ENCODE results near the gene GSX2. TPM values are rescaled to one million over a fixed set of nuclear protein-coding genes. Genes with fewer than 3 reads are reported as not detected.

Gene GSX2
- total and polyA plus RNA-seq, 11 donors, result 0.04 TPM; not detected in 10

DNA sequence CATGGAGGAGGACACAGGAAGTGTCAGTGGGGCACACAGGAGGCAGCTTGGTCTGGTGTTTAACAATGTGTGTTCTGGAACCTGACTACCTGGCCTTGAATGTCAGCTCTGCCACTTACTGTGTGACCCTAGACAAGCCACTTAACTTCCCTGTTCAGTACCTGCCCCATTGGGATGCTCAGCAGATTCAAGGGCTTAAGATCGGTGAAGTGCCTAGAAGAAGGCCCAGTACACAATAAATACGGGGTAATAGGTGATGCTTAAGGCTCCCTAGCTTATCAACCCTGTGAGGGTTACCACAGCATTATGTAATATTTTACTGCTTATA is 33.9 kb upstream of the GSX2 start:
- DNase-seq (no peak), ATAC-seq (no peak)
- 89 to 93% (median 91%) methylated on average over 2 of the region's 2 CpGs for WGBS, 4 donors
- H3K27me3 ChIP-seq, result no peaks in the 10 kb centered on the region
- TF ChIP-seq, protein P1, sequence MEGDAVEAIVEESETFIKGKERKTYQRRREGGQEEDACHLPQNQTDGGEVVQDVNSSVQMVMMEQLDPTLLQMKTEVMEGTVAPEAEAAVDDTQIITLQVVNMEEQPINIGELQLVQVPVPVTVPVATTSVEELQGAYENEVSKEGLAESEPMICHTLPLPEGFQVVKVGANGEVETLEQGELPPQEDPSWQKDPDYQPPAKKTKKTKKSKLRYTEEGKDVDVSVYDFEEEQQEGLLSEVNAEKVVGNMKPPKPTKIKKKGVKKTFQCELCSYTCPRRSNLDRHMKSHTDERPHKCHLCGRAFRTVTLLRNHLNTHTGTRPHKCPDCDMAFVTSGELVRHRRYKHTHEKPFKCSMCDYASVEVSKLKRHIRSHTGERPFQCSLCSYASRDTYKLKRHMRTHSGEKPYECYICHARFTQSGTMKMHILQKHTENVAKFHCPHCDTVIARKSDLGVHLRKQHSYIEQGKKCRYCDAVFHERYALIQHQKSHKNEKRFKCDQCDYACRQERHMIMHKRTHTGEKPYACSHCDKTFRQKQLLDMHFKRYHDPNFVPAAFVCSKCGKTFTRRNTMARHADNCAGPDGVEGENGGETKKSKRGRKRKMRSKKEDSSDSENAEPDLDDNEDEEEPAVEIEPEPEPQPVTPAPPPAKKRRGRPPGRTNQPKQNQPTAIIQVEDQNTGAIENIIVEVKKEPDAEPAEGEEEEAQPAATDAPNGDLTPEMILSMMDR (IDR thresholded peaks at IDR 0.05), result no peak
- no peak for TF ChIP-seq POLR2A (IDR thresholded peaks at IDR 0.05)
- H3K27ac ChIP-seq, result peak overlapping the region; percentile 85 to 97 (median 94)
- no peak overlapping the region for H3K4me3 ChIP-seq
- H3K9me3 ChIP-seq, result peaks cover 0 to 10% (median 0%) of the 10 kb centered on the region in 12 donors
- intact Hi-C loops (cut with DNase I), result loop anchor here in 5 of 10 donors (5.0 to 10.0 kb wide), 4 partner anchors 149 to 361 kb away; partner anchors contain the start of gene PDGFRA (in 1 of the 5)
- no peaks in the 10 kb centered on the region for H3K36me3 ChIP-seq
- peaks cover 0 to 50% (median 39%) of the 10 kb centered on the region in 12 donors for H3K4me1 ChIP-seq

- Histone ChIP-seq H3K27ac (peak overlapping the region; percentile 37 to 97 (median 94)), H3K36me3 (no peaks in the 10 kb centered on the region), H3K4me1 (peaks cover 0 to 44% (median 32%) of the 10 kb centered on the region in 12 donors), H3K4me3 (no peak overlapping the region), H3K27me3 (no peaks in the 10 kb centered on the region), H3K9me3 (peaks cover 0 to 10% (median 0%) of the 10 kb centered on the region in 12 donors)
- ATAC-seq (peak; percentile 12 to 43 (median 19)), DNase-seq (peak in 1 of 5 donors; percentile 23)
- intact Hi-C loops (cut with DNase I), result loop anchor here in 5 of 10 donors (5.0 to 10.0 kb wide), 4 partner anchors 148 to 362 kb away; partner anchors contain the start of gene PDGFRA (in 1 of the 5)
- WGBS, 4 donors, result 38 to 47% (median 44%) methylated on average over 2 of the region's 2 CpGs
- TF ChIP-seq, protein P1 (IDR thresholded peaks at IDR 0.05), result no peak
- TF ChIP-seq POLR2A (IDR thresholded peaks at IDR 0.05), result no peak
These were observed 33.2 kb upstream of the GSX2 start for GRCh38 chr4:54066718-54067129.

GRCh38 chr4:54067166-54067565 is 32.8 kb upstream of the GSX2 start:
- TF ChIP-seq, protein P1 (IDR thresholded peaks at IDR 0.05), result no peak
- TF ChIP-seq POLR2A (IDR thresholded peaks at IDR 0.05), result no peak
- intact Hi-C loops (cut with DNase I), result loop anchor here in 5 of 10 donors (5.0 to 10.0 kb wide), 4 partner anchors 148 to 362 kb away; partner anchors contain the start of gene PDGFRA (in 1 of the 5)
- Histone ChIP-seq H3K9me3 (peaks cover 0 to 10% (median 0%) of the 10 kb centered on the region in 12 donors), H3K27me3 (no peaks in the 10 kb centered on the region), H3K27ac (peak overlapping the region; percentile 43 to 97 (median 94)), H3K4me3 (no peak overlapping the region), H3K4me1 (peaks cover 0 to 39% (median 28%) of the 10 kb centered on the region in 12 donors), H3K36me3 (no peaks in the 10 kb centered on the region)
- 39 to 56% (median 44%) methylated on average over 5 of the region's 5 CpGs for WGBS, 4 donors
- peak in 4 of 5 donors; percentile 37 to 73 (median 56) for DNase-seq
- ATAC-seq, result peak; percentile 24 to 53 (median 29)

GRCh38 chr4:54073271-54073880 is 26.6 kb upstream of the GSX2 start:
- 90 to 99% (median 95%) methylated on average over 2 of the region's 2 CpGs for WGBS, 4 donors
- peaks cover 0 to 2% (median 0%) of the 10 kb centered on the region in 12 donors for H3K9me3 ChIP-seq
- ATAC-seq, result no peak
- no peak for DNase-seq
- TF ChIP-seq, protein P1 (IDR thresholded peaks at IDR 0.05), result no peak
- no peak for TF ChIP-seq POLR2A (IDR thresholded peaks at IDR 0.05)
- H3K4me1 ChIP-seq, result no peaks in the 10 kb centered on the region
- no peaks in the 10 kb centered on the region for H3K36me3 ChIP-seq
- intact Hi-C loops (cut with DNase I), result no loop called here
- no peak overlapping the region for H3K4me3 ChIP-seq
- no peak overlapping the region for H3K27ac ChIP-seq
- H3K27me3 ChIP-seq, result no peaks in the 10 kb centered on the region
